ENCODE results near the gene DARS1.
A peak's percentile ranks its signal among the peaks of the same experiment; 100 is the strongest.

DARS1 gene

DNA sequence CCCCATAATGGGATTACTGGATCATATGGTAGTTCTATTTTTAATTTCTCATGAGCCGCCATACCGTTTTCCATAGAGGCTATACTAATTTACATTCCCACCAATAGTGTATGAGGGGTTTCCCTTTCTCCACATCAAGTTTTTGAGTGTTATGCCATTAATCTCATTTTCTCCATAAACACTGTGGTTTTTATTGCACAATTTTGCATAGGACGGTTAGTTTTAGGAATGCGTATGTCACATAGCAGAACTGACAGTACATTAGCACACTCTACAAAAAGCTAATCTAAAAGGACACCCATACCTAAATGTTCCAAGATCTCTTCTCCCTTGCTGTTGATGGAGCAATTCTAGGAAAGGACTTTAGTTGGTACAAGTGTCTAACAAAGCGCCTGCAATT is 32.5 kb downstream of the DARS1 start:
- no peak for DNase-seq (ENCODE audit: low spot score)
- TF ChIP-seq, protein P1, sequence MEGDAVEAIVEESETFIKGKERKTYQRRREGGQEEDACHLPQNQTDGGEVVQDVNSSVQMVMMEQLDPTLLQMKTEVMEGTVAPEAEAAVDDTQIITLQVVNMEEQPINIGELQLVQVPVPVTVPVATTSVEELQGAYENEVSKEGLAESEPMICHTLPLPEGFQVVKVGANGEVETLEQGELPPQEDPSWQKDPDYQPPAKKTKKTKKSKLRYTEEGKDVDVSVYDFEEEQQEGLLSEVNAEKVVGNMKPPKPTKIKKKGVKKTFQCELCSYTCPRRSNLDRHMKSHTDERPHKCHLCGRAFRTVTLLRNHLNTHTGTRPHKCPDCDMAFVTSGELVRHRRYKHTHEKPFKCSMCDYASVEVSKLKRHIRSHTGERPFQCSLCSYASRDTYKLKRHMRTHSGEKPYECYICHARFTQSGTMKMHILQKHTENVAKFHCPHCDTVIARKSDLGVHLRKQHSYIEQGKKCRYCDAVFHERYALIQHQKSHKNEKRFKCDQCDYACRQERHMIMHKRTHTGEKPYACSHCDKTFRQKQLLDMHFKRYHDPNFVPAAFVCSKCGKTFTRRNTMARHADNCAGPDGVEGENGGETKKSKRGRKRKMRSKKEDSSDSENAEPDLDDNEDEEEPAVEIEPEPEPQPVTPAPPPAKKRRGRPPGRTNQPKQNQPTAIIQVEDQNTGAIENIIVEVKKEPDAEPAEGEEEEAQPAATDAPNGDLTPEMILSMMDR (IDR thresholded peaks at IDR 0.05; ENCODE audit: extremely low read depth, insufficient read depth, missing control alignments): no peak
- in situ Hi-C loops (cut with MboI; ENCODE audit: low pct_unique_long_range_greater_than_20kb, low sequenced_read_pairs, unreplicated experiment): no loop called here

DNA sequence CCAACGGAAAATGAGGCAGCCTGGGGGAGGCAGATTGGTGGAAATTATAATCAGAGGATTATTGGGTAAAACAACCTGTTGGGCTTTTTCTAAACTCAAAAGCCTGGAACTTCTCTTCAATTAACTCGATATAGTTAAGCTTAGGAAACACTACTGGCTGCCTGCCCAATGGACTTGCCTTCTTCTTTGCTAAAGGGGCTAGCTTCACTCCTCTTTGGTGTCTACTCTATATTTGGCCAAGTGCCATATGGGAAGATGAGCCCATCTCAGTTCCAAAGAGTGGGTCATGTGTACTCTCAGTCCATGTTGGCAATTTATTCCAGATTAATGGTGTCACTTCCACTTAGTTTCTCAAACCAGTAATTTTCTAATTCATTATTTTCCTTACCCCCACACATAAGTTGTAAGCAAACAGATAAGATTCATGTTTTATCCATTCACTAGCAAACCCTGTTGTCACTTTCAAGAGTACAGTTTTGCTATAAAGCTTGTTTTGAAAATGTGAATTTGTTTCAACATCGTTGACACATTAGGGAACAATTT is 34.3 kb downstream of the DARS1 start:
- TF ChIP-seq, protein P1 (IDR thresholded peaks at IDR 0.05; ENCODE audit: extremely low read depth, insufficient read depth, missing control alignments): no peak
- in situ Hi-C loops (cut with MboI; ENCODE audit: low pct_unique_long_range_greater_than_20kb, low sequenced_read_pairs, unreplicated experiment): no loop called here
- DNase-seq (ENCODE audit: low spot score): no peak

DNA sequence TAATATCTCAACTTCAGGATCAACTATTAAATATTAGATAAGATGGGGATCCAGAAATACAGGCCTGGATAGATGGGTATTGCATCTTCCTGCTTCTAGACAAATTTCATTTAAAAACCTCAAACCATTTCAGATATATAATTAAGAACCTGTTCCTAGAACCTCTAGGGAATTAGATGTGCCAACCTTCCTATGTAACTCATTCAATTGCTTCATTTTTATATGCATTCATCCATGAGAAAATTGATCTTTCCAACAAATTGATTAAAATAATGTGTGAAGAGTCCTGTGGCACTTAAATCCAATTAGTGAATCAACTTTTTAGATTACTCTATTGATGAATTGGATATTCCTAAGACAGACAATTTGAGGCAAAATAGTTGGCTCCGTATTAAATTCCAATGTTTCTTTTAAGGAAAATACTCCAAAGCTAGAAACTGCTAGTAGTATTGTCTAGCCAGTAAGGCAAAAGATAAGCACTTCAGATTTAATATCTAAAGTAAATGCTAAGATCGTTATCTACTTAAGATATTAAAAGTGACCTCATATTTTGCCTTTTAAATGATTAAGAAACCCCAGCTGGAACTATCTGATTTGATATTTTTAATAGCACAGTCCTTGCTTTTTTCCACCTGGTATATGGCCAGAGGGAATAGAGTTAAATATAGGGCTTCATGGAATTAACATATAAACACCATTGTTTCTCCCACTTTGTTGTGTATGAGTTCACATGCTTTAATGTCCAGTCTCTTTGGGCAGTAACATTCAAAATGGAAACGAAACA is 35.8 kb downstream of the DARS1 start:
- in situ Hi-C loops (cut with MboI; ENCODE audit: low pct_unique_long_range_greater_than_20kb, low sequenced_read_pairs, unreplicated experiment): no loop called here
- DNase-seq (ENCODE audit: low spot score): no peak
- TF ChIP-seq, protein P1 (IDR thresholded peaks at IDR 0.05; ENCODE audit: extremely low read depth, insufficient read depth, missing control alignments): no peak

DNA sequence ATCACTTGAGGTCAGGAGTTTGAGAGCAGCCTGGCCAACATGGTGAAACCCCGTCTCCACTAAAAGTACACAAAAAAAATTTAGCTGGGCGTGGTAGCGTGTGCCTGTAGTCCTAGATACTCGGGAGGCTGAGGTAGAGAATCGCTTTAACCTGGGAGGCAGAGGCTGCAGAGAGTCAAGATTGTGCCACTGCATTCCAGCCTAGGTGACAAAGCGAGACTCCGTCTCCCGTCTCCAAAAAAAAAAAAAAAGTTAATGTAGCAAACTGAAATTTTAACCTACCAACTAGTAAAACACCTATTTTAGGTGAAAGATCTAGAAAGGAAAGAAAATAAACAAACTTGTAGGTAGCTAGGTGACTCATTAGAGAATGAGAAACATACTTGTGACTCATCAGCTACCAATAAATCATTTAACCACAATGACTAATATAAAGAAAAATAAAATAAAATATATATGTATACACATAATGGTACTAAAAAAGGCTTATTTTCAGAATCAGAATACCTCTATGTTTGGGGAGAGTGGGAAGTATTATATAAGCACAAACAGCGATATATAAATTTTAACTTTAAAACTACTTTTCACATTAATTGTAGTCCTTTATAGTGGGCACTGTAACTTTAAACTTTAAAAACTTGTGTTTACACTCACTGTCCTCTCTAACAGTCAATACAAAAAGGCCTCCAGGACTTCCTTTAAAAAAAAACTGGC is 36.6 kb downstream of the DARS1 start:
- peak; percentile 32 for DNase-seq (ENCODE audit: low spot score)
- TF ChIP-seq, protein P1 (IDR thresholded peaks at IDR 0.05; ENCODE audit: extremely low read depth, insufficient read depth, missing control alignments): no peak
- in situ Hi-C loops (cut with MboI; ENCODE audit: low pct_unique_long_range_greater_than_20kb, low sequenced_read_pairs, unreplicated experiment): no loop called here

DNA sequence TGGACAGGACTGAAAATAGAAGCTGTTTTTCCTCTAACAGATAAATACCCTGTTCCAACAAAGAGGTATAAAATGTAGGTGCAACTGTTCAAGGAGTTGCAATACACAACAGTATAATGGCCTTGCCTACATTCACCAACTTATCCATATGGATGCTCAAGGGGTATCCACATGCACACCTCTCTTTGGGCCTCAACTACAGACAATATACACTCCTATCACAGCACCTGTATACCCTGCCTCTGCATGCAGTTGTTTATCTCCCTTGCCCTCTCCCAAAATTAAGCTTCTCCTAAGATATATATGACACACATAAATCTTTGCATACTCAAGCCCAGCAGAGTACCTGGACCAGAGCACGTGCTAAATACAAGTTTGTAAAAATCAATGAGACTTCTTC is 37.3 kb downstream of the DARS1 start:
- DNase-seq (ENCODE audit: low spot score): no peak
- in situ Hi-C loops (cut with MboI; ENCODE audit: low pct_unique_long_range_greater_than_20kb, low sequenced_read_pairs, unreplicated experiment): no loop called here
- TF ChIP-seq, protein P1 (IDR thresholded peaks at IDR 0.05; ENCODE audit: extremely low read depth, insufficient read depth, missing control alignments): no peak

DNA sequence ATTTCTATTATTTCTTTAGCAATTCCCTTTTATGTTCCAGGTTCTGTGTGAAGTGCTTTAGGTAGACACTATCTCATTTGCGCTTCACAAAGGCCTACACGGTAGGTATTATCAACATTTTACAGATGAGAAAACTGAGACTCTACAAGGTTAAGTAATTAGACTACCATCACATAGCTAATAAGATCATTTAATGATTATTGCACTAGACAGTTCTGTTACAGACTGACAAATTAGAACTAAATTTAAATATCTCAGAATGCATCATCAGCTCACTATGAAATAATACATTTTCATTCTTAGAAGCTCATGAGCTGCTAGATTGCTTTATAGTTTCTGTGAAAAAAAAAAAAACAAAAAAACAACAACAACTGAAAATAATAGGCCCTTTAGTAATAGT is 37.9 kb downstream of the DARS1 start:
- TF ChIP-seq, protein P1 (IDR thresholded peaks at IDR 0.05; ENCODE audit: extremely low read depth, insufficient read depth, missing control alignments): no peak
- in situ Hi-C loops (cut with MboI; ENCODE audit: low pct_unique_long_range_greater_than_20kb, low sequenced_read_pairs, unreplicated experiment): no loop called here
- no peak for DNase-seq (ENCODE audit: low spot score)
